GM20431 (cell line): ENCODE data around the gene ST6GALNAC4.
"Not testable (repeated sequence)": the region's sequence is repeated elsewhere in the genome, so short reads cannot be mapped to it uniquely, and the experiment has no call there.

Source experiments
- in situ Hi-C: fragments of 300-500 bp; cut with MseI, MboI; formaldehyde crosslinking; loops from one replicate; pipeline ENCODE4 v1.15.0; 2020; ENCODE audit warnings: low sequenced_read_pairs; ENCODE audit not compliant: unreplicated experiment

The ST6GALNAC4 gene

GRCh38 chr9:127895811-127896210 is 21.0 kb downstream of the ST6GALNAC4 start:
- in situ Hi-C loops, result no loop called here

- in situ Hi-C loops, result no loop called here
Observed at GRCh38 chr9:127893392-127893791, 23.4 kb downstream of the ST6GALNAC4 start.

DNA sequence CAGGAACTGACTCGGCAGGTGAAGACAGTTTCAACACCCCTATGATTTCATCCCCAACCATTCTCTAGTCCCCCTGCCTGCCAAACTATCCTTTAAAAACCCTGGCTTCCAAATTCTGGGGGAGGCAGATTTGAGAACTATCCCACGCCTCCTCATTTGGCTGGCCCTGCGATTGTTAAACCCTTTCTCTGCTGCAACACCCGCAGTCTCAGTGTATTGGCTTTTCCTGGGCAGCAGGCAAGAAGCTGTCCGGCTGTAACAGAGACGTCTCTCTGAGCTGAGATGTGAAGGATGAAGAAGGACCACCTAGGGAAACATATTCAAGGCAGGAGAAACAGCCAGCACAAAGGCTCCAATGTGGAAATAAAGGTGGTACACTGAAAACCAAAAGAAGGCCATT is 24.0 kb downstream of the ST6GALNAC4 start:
- in situ Hi-C loops, result no loop called here

- in situ Hi-C loops, result no loop called here
Observed at GRCh38 chr9:127890053-127890452, 26.8 kb downstream of the ST6GALNAC4 start.

- in situ Hi-C loops, result no loop called here
Observed at GRCh38 chr9:127887792-127888191, 29.0 kb downstream of the ST6GALNAC4 start.

DNA sequence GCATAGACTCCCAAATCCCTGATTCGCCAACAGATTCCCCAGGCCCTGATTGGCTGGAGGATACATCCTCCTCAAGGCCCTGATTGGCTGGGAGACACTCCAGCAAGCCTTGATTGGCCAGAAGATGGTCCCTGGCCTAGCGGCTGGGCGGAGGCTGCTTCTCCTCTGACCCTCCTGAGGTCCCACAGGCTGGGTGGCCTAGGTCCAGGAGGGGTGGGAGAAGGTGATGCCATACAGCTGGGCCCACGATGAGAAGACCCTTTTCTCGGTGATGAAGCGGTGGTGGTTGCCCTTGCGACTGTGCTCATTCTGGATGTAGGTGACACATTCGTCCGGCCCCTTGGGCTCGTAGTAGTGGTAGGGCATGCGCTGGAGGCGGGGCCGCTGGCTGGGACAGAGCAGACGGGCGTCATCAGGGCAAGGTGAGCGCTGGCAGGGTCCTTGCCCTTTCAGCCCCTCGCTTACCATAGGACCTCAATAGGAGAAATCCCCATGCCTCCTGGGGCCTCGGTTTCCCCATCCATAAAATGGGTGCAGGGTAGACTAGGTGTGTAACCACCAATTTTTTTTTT is 30.4 kb downstream of the ST6GALNAC4 start:
- in situ Hi-C loops, result no loop called here

GRCh38 chr9:127885508-127886281 is 31.1 kb downstream of the ST6GALNAC4 start:
- in situ Hi-C loops, result no loop called here

DNA sequence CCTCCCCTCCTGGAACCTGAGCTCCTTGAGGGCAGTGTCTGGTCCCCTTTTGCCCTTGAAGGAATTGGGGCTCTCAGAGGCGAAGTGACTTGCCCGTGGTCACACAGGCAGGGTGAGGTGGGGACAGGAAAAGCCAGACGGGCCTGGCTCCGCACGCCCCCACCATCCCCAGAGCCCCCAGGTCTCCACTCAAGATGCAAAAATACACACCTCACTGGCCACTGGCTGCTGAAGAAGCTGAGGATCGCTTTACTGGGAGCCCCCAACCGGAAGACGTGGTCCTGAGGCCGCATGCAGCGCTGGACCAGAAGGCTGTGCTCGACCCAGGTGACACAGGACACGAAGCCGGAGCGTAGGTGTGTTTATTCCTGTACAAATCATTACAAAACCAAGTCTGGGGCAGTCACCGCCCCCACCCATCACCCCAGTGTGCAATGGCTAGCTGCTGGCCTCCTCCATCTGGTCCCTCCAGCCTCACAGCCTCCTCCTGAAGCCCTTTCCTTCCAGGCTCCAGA is 31.8 kb downstream of the ST6GALNAC4 start:
- in situ Hi-C loops, result no loop called here

GRCh38 chr9:127884427-127884911 is 32.4 kb downstream of the ST6GALNAC4 start:
- in situ Hi-C loops, result no loop called here

- in situ Hi-C loops, result no loop called here
Observed at GRCh38 chr9:127883959-127884358, 32.9 kb downstream of the ST6GALNAC4 start.

GRCh38 chr9:127881715-127882114 is 35.1 kb downstream of the ST6GALNAC4 start:
- in situ Hi-C loops, result not testable (repeated sequence)

- in situ Hi-C loops, result no loop called here
Observed at GRCh38 chr9:127880143-127880542, 36.7 kb downstream of the ST6GALNAC4 start.

DNA sequence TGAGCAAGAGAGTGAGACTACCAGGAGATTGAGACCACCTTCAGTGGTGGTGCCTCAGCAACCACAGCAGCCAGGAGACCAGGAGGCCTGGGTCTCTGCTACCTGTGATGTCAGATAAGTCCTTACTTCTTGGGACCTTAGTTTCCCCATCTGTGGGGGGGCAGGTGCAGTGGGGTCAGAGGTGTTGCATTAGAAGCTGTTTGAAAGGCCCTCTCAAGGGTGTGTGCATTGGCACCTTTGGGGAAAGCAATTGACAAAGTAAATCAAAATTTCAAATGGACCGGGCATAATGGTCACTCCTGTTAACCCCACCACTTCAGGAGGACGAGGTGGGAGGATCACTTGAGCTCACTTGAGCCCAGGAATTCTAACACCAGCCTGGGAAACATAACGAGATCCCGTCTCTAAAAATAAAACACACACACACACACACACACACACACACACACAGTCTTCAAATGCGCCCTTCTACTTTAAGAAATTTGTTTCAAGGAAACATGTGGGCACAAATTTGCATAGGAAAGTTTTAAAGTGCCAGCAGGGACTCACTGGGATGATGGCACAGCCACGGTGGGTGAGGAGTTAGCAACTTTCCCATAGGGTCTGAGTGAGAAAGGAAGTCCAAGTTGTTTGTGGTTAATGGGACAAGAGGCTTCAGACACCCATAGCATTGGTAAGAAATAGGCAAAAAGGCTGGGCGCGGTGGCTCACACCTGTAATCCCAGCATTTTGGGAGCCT is 38.0 kb downstream of the ST6GALNAC4 start:
- in situ Hi-C loops, result no loop called here

- in situ Hi-C loops, result no loop called here
Observed at GRCh38 chr9:127878001-127878651, 38.7 kb downstream of the ST6GALNAC4 start.

DNA sequence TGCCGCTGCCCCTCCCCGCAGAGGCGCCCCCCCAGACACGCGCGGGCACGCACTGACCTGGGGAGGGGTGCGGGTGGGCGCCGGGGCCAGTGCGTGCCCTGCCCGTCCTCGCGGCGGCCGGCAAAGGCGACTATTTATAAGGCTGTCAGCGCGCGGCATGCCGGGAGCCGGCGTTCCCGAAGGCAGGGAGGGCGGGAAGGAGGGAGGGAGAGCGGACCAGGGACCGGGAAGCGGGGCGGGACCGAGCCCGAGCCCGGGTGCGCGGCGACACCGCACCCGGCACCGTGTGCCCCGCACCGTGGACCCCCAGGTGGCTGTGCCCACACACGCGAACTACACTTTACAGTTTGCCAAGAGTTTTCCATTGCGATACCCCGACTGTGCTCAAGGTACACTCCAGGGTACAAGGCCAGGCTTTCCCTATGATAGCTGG is 39.3 kb downstream of the ST6GALNAC4 start, which contains the start of gene AK1:
Gene AK1 (minus strand): TSS at position 110 of the 433 bp plus-strand sequence. CDS start 3,058 bp downstream, outside the sequence.
- in situ Hi-C loops, result no loop called here

DNA sequence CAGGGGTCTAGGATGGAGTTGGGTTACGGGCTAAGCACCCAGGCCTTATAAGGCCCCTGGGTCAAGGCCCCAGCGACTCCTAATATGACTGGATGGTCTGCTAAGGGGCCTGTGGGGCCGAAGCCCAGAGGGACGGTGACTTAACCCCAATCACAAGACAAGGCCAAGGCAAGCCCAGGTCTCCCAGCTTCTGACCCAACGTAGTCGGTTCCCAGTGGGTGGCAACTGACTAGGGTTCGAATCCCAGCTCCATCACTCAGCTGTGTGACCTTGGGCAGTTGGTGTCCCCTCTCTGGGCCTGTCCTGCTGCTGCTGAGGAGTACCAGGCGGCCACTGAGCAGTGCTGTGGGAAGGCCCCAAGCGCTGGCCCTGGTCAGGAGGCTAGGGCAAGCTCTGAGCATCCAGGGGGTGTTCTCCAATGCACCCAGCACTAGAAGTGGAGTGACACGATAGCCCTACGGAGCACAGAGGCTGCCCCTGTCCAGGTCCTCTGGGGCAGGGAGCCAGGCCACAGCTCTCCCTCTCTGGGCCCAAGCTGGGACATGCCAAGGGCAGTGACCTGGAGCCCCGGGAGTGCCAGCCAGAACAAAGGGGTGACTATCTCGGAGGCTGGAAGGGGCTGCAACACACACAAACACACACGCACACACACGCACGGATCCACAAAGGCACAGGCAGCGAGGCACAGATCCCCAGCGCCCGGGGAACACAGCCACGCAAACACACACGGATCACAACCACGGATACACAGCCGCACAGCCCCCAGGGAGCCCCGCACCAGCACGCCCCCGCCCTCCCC is 39.9 kb downstream of the ST6GALNAC4 start:
- in situ Hi-C loops, result no loop called here

DNA sequence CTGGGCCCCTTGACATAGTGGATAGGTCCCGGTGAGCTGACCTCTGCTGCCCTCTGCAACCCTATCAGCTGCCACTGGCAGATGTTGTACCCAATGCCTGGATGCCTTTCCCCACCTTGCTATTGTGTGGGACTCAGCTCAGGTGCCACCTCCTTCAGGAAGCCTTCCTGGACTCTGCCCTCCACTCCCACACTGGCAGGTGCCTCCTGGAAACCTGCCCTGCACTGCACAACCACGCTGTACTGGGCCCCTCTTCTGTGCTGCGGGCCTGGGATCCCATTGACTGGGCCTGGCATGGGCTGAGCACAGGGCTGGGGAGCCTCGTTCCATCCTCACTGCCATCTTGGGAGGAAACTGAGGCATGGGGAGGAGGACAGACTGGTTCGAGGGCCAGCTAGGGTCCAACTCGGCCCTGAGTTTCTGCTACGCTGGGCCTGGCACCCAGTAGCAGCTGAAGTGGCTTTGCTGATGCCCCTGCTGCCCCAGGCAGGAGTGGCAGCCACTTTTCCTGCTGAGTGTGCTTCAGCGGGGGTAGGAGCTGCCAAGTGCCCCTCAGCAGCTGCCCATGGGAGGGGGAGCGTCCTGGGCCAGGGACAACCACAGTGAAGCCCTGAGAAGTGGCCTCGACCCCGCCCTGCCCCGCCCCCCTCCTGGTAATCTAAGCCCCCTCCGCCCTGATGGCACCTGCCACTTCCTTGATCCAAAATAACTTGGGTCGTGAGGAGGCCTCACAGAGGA is 40.6 kb downstream of the ST6GALNAC4 start:
- in situ Hi-C loops, result no loop called here

DNA sequence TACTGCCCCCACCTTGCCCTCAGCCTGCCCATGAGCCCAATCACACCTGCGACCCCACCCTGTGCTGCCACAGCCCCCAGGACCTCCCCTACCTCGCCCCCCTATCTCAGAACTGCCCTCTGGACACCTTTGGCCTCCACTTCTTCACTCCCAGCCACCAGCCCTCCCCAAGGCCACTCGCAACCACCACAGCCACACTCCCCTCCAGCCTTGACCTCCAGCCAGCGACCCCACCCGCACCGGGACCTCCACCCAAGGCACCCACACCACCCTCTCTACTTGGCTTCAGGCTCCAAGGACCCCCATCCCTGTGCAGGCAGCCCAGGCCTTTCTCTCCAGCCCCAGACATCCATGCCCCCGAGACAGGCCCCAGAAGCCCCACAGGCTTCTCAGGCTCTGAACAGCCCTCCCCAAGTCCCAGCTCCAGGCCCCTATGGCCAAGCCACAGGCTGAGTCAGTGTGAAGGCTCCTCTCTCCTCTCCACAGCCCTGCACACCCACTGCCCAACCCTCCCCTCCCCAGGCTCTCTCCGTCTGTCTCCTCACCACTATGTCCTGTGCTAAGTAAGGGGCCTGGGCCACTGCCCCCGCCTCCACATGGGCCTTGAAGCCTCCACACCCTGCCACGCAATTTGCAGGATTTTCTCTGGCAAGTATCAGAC is 41.4 kb downstream of the ST6GALNAC4 start:
- in situ Hi-C loops, result no loop called here
